ENCODE data around the gene CYP2J2.
A peak's percentile ranks its signal among the peaks of the same experiment; 100 is the strongest.
"Not testable (repeated sequence)": the region's sequence is repeated elsewhere in the genome, so short reads cannot be mapped to it uniquely, and the experiment has no call there.

CYP2J2 gene

GRCh38 chr1:59917785-59918180 lies 8.8 kb downstream of the CYP2J2 start:
- DNase-seq: no peak

GRCh38 chr1:59917026-59917784 lies 9.4 kb downstream of the CYP2J2 start:
- no peak for DNase-seq

- DNase-seq: no peak
These were observed 11.1 kb downstream of the CYP2J2 start for GRCh38 chr1:59915516-59915915.

GRCh38 chr1:59914791-59915286 lies 11.7 kb downstream of the CYP2J2 start:
- DNase-seq: not testable (repeated sequence)

GRCh38 chr1:59908682-59909081 lies 17.9 kb downstream of the CYP2J2 start:
- no peak for DNase-seq

GRCh38 chr1:59908084-59908483 lies 18.5 kb downstream of the CYP2J2 start:
- DNase-seq: no peak

GRCh38 chr1:59906931-59907330 lies 19.6 kb downstream of the CYP2J2 start:
- DNase-seq: no peak

- peak; percentile 20 for DNase-seq
These were observed 23.3 kb downstream of the CYP2J2 start for GRCh38 chr1:59903141-59903754.

GRCh38 chr1:59901770-59902388 lies 24.7 kb downstream of the CYP2J2 start:
- no peak for DNase-seq

GRCh38 chr1:59900640-59901039 lies 25.9 kb downstream of the CYP2J2 start:
- DNase-seq: no peak

GRCh38 chr1:59898927-59899326 lies 27.6 kb downstream of the CYP2J2 start:
- DNase-seq: no peak

GRCh38 chr1:59897165-59897564 lies 29.4 kb downstream of the CYP2J2 start:
- DNase-seq: no peak

GRCh38 chr1:59892841-59893811 lies 33.4 kb downstream of the CYP2J2 start:
- no peak for DNase-seq

GRCh38 chr1:59885160-59885832 lies 41.3 kb downstream of the CYP2J2 start:
- no peak for DNase-seq

GRCh38 chr1:59880735-59881134 lies 45.8 kb downstream of the CYP2J2 start:
- DNase-seq: no peak

- no peak for DNase-seq
These were observed 46.5 kb downstream of the CYP2J2 start for GRCh38 chr1:59879996-59880505.

- peak; percentile 59 for DNase-seq
These were observed 47.0 kb downstream of the CYP2J2 start for GRCh38 chr1:59879574-59879973.

GRCh38 chr1:59878370-59878769 lies 48.2 kb downstream of the CYP2J2 start:
- DNase-seq: no peak

- no peak for DNase-seq
These were observed 49.4 kb downstream of the CYP2J2 start for GRCh38 chr1:59877108-59877682.

GRCh38 chr1:59871746-59872145 lies 54.8 kb downstream of the CYP2J2 start:
- no peak for DNase-seq

GRCh38 chr1:59866462-59866861 lies 60.1 kb downstream of the CYP2J2 start:
- DNase-seq: no peak

Data from stimulated activated CD4-positive, alpha-beta T cell treated with anti-CD3 and anti-CD28 coated beads, Interleukin-15, amount 100 ng/mL, for 24 hours (primary cell).